HepG2 (cell line): ENCODE data around the gene C16orf89. TPM values are rescaled to one million over a fixed set of nuclear protein-coding genes. Genes with fewer than 3 reads are reported as not detected.
A peak's percentile ranks its signal among the peaks of the same experiment; 100 is the strongest.

Source experiments
- ARID3A ChIP-seq: IDR thresholded peaks from 2 replicates; pipeline ENCODE4 v1.6.1; 2012; ENCODE audit warnings: low read depth, low read length, improper control_type of control experiment
- FOXA1 ChIP-seq, 2 experiments: fragments of 450-650 bp in 1 of 2; sonication (generic) in 1 of 2; formaldehyde crosslinking in 1 of 2; IDR thresholded peaks; 2 replicates each; pipeline versions ENCODE4 v1.4.0 to v1.6.1; 2016 to 2020; ENCODE audit warnings: missing genetic modification reagents in 1 of 2
- FOXJ3 ChIP-seq: sonication (generic); formaldehyde crosslinking; IDR thresholded peaks from 2 replicates; pipeline ENCODE4 v1.4.0; 2020; ENCODE audit warnings: missing genetic modification reagents, mild to moderate bottlenecking, borderline replicate concordance
- FOXK1 ChIP-seq: sonication (generic); formaldehyde crosslinking; IDR thresholded peaks from 2 replicates; pipeline ENCODE4 v1.4.0; 2020; ENCODE audit warnings: low read depth, missing genetic modification reagents, borderline replicate concordance
- FOXO4 ChIP-seq: sonication (generic); formaldehyde crosslinking; conservative IDR thresholded peaks from 2 replicates; pipeline ENCODE4 v1.8.1; 2023; ENCODE audit warnings: missing genetic modification reagents
- FOXP1 ChIP-seq, 2 experiments: fragments of 450-650 bp in 1 of 2; IDR thresholded peaks; 2 replicates each; pipeline ENCODE4 v1.6.1; 2017 to 2018; ENCODE audit warnings: antibody characterized with exemption in 1 of 2
- HDAC2 ChIP-seq: sonication (generic); formaldehyde crosslinking; IDR thresholded peaks from 2 replicates; pipeline ENCODE4 v1.4.0; 2020; ENCODE audit warnings: missing genetic modification reagents
- HMG20A ChIP-seq: IDR thresholded peaks from 2 replicates; pipeline ENCODE4 v1.6.1; 2016; ENCODE audit warnings: borderline replicate concordance
- KDM6A ChIP-seq: IDR thresholded peaks from 2 replicates; pipeline ENCODE4 v1.6.1; 2016; ENCODE audit warnings: low read depth
- MAFF ChIP-seq: IDR thresholded peaks from 2 replicates; pipeline ENCODE4 v1.6.1; 2011; ENCODE audit warnings: low read depth, low read length, improper control_type of control experiment
- MAZ ChIP-seq, 2 experiments: sonication (generic) in 1 of 2; formaldehyde crosslinking in 1 of 2; IDR thresholded peaks; 2 replicates each; pipeline versions ENCODE4 v1.5.0 to v1.6.1; 2012 to 2020; ENCODE audit warnings: low read depth in 2 of 2, mild to moderate bottlenecking in 2 of 2, borderline replicate concordance in 1 of 2, improper control_type of control experiment in 1 of 2, low read length in 1 of 2, missing genetic modification reagents in 1 of 2, moderate library complexity in 1 of 2
- MED8 ChIP-seq: sonication (generic); formaldehyde crosslinking; IDR thresholded peaks from 2 replicates; pipeline ENCODE4 v1.8.1; 2023; ENCODE audit warnings: mild to moderate bottlenecking, missing genetic modification reagents; ENCODE audit not compliant: insufficient replicate concordance
- MEIS2 ChIP-seq: sonication (generic); formaldehyde crosslinking; IDR thresholded peaks from 2 replicates; pipeline ENCODE4 v1.9.0; 2021; ENCODE audit warnings: mild to moderate bottlenecking, missing genetic modification reagents
- MXI1 ChIP-seq: IDR thresholded peaks from 3 replicates; pipeline ENCODE4 v1.6.1; 2012; ENCODE audit warnings: low read depth, low read length, inconsistent platforms, borderline replicate concordance
- NFE2 ChIP-seq: sonication (generic); formaldehyde crosslinking; IDR thresholded peaks from 2 replicates; pipeline ENCODE4 v1.4.0; 2020; ENCODE audit warnings: missing genetic modification reagents
- NFYB ChIP-seq: sonication (generic); formaldehyde crosslinking; IDR thresholded peaks from 2 replicates; pipeline ENCODE4 v1.4.0; 2020; ENCODE audit warnings: missing genetic modification reagents
- RCOR2 ChIP-seq: IDR thresholded peaks from 2 replicates; pipeline ENCODE4 v1.6.1; 2016; ENCODE audit warnings: missing biosample characterization, missing genetic modification reagents
- REL ChIP-seq: sonication (generic); formaldehyde crosslinking; conservative IDR thresholded peaks from 2 replicates; pipeline ENCODE4 v1.8.0; 2022; ENCODE audit warnings: mild to moderate bottlenecking, missing genetic modification reagents, moderate library complexity
- SIN3B ChIP-seq: fragments of 150-350 bp; IDR thresholded peaks from 2 replicates; pipeline ENCODE4 v1.6.1; 2014; ENCODE audit warnings: low read length
- ZNF281 ChIP-seq: sonication (generic); formaldehyde crosslinking; IDR thresholded peaks from 2 replicates; pipeline ENCODE4 v1.4.0; 2020; ENCODE audit warnings: missing genetic modification reagents, borderline replicate concordance
- ZNF30 ChIP-seq: sonication (generic); formaldehyde crosslinking; IDR thresholded peaks from 2 replicates; pipeline ENCODE4 v1.5.0; 2020; ENCODE audit warnings: mild to moderate bottlenecking, missing genetic modification reagents
- ZNF317 ChIP-seq: sonication (generic); formaldehyde crosslinking; IDR thresholded peaks from 2 replicates; pipeline ENCODE4 v1.5.0; 2020; ENCODE audit warnings: mild to moderate bottlenecking, missing genetic modification reagents
- ZSCAN29 ChIP-seq: sonication (generic); formaldehyde crosslinking; conservative IDR thresholded peaks from 2 replicates; pipeline ENCODE4 v1.4.0; 2020; ENCODE audit warnings: mild to moderate bottlenecking, missing genetic modification reagents
- ZZZ3 ChIP-seq: sonication (generic); formaldehyde crosslinking; IDR thresholded peaks from 2 replicates; pipeline ENCODE4 v1.4.0; 2020; ENCODE audit warnings: missing genetic modification reagents, mild to moderate bottlenecking, borderline replicate concordance
- polyA plus RNA-seq, 8 experiments: library from polyadenylated mRNA; depleted of rRNA in 3 of 8; stranded (reverse) in 7 of 8; unstranded in 1 of 8; fragments of >200 nt; fragmentation: Illumina TruSeq in 4 of 8; extraction: Trizol in 4 of 8; gene quantifications; 2 replicates each; pipeline versions ENCODE4 v1.2.1 to v1.2.3, GENCODE V29; 2011 to 2016; ENCODE audit warnings: low read depth in 4 of 8, missing spikeins in 1 of 8, mixed read lengths in 1 of 8; ENCODE audit not compliant: insufficient read depth in 1 of 8
- total RNA-seq, 5 experiments: library from RNA; depleted of rRNA; stranded (reverse); fragments of >200 nt; fragmentation: Illumina TruSeq; extraction: Trizol; gene quantifications; 2 replicates each; pipeline ENCODE4 v1.2.3, GENCODE V29; 2016; ENCODE audit warnings: low read depth in 1 of 5

Gene C16orf89
- total and polyA plus RNA-seq, 2 of the 13 experiments (the other 11 are each of a cell fraction or from before 2014, with no cell fraction given) = 1.9 to 3.4 TPM

GRCh38 chr16:5032748-5033167, 33.0 kb downstream of the C16orf89 start (continued):
- TF ChIP-seq MAZ (IDR thresholded peaks at IDR 0.05; ENCODE audit: borderline replicate concordance, low read depth, low read length) (no peak), MAZ (CRISPR knock-in tag; IDR thresholded peaks at IDR 0.05; ENCODE audit: low read depth) (no peak), MAFF (peak; percentile 21; the same call in 1 of the 2 replicates), MED8 (CRISPR knock-in tag) (peak; percentile 44), HMG20A (CRISPR knock-in tag) (peak; percentile 52; the same call in 1 of the 2 replicates), KDM6A (CRISPR knock-in tag) (peak; percentile 65; the same call in 1 of the 2 replicates), FOXO4 (CRISPR knock-in tag) (0 out of 2 replicates have a peak, but pooled peaks have one; percentile 84), ZSCAN29 (CRISPR knock-in tag) (peak; percentile 51; the same call in 1 of the 2 replicates), ZNF30 (peak; percentile 26; the same call in 1 of the 2 replicates), ZZZ3 (CRISPR knock-in tag) (no peak), NFE2 (no peak), RCOR2 (peak; percentile 60; the same call in 1 of the 2 replicates), MEIS2 (CRISPR knock-in tag) (no peak), MXI1 (peak; percentile 39; the same call in 1 of the 3 replicates), HDAC2 (CRISPR knock-in tag) (peak; percentile 56; the same call in 1 of the 2 replicates), FOXK1 (CRISPR knock-in tag) (no peak), FOXP1 (IDR thresholded peaks at IDR 0.05) (peak; percentile 72), FOXP1 (CRISPR knock-in tag; IDR thresholded peaks at IDR 0.05) (peak; percentile 93), ARID3A (0 out of 2 replicates have a peak, but pooled peaks have one; percentile 56), ZNF281 (CRISPR knock-in tag) (peak; percentile 62; the same call in 1 of the 2 replicates), SIN3B (no peak), FOXA1 (IDR thresholded peaks at IDR 0.05) (no peak), FOXA1 (CRISPR knock-in tag; IDR thresholded peaks at IDR 0.05) (peak; percentile 82), REL (CRISPR knock-in tag) (no peak), ZNF317 (CRISPR knock-in tag) (0 out of 2 replicates have a peak, but pooled peaks have one; percentile 48), NFYB (no peak; the same call in 1 of the 2 replicates), FOXJ3 (CRISPR knock-in tag) (0 out of 2 replicates have a peak, but pooled peaks have one; percentile 16)
